Measurements from ENCODE around the gene SLC26A11.

- TF ChIP-seq CSDC2 (CRISPR knock-in tag; IDR thresholded peaks at IDR 0.05) (no peak), ESRRG (CRISPR knock-in tag; IDR thresholded peaks at IDR 0.05) (no peak), PATZ1 (CRISPR knock-in tag; IDR thresholded peaks at IDR 0.05; ENCODE audit: borderline replicate concordance) (no peak), SNAI2 (CRISPR knock-in tag; IDR thresholded peaks at IDR 0.05) (no peak), ZFP3 (CRISPR knock-in tag; IDR thresholded peaks at IDR 0.05) (no peak), CREB5 (CRISPR knock-in tag; IDR thresholded peaks at IDR 0.05; ENCODE audit: low read depth) (no peak), RARB (CRISPR knock-in tag; IDR thresholded peaks at IDR 0.05) (no peak), TOX (CRISPR knock-in tag; IDR thresholded peaks at IDR 0.05; ENCODE audit: borderline replicate concordance) (no peak), ZC3H10 (CRISPR knock-in tag; IDR thresholded peaks at IDR 0.05) (no peak), PPARA (CRISPR knock-in tag; IDR thresholded peaks at IDR 0.05; ENCODE audit: borderline replicate concordance) (no peak), ZNF565 (CRISPR knock-in tag; conservative IDR thresholded peaks at IDR 0.05; ENCODE audit: low read depth) (no peak), ZFP30 (CRISPR knock-in tag; IDR thresholded peaks at IDR 0.05) (no peak), GLIS3 (CRISPR knock-in tag; IDR thresholded peaks at IDR 0.05) (no peak), ISL1 (CRISPR knock-in tag; IDR thresholded peaks at IDR 0.05) (no peak)
Observed at GRCh38 chr17:80217703-80218362, 2.4 kb upstream of the SLC26A11 start.
